ENCODE data around the gene UBTD2.
"Not testable (repeated sequence)": the region's sequence is repeated elsewhere in the genome, so short reads cannot be mapped to it uniquely, and the experiment has no call there.

The UBTD2 gene

GRCh38 chr5:172209714-172210113 lies 73.8 kb downstream of the UBTD2 start:
- in situ Hi-C loops (cut with HindIII; ENCODE audit: low pct_ligation_motif_present, low sequenced_read_pairs), result no loop called here
- Histone ChIP-seq H3K27me3 (replicated peaks) (no peaks in the 10 kb centered on the region), H3K27ac (no peak overlapping the region), H3K36me3 (replicated peaks) (peaks cover 3% of the 10 kb centered on the region), H3K4me3 (ENCODE audit: low read depth, low read length) (no peak overlapping the region)
- no peak for DNase-seq
- TF ChIP-seq, protein P1, sequence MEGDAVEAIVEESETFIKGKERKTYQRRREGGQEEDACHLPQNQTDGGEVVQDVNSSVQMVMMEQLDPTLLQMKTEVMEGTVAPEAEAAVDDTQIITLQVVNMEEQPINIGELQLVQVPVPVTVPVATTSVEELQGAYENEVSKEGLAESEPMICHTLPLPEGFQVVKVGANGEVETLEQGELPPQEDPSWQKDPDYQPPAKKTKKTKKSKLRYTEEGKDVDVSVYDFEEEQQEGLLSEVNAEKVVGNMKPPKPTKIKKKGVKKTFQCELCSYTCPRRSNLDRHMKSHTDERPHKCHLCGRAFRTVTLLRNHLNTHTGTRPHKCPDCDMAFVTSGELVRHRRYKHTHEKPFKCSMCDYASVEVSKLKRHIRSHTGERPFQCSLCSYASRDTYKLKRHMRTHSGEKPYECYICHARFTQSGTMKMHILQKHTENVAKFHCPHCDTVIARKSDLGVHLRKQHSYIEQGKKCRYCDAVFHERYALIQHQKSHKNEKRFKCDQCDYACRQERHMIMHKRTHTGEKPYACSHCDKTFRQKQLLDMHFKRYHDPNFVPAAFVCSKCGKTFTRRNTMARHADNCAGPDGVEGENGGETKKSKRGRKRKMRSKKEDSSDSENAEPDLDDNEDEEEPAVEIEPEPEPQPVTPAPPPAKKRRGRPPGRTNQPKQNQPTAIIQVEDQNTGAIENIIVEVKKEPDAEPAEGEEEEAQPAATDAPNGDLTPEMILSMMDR (IDR thresholded peaks at IDR 0.05; ENCODE audit: low read depth, low read length, missing control alignments), result no peak

DNA sequence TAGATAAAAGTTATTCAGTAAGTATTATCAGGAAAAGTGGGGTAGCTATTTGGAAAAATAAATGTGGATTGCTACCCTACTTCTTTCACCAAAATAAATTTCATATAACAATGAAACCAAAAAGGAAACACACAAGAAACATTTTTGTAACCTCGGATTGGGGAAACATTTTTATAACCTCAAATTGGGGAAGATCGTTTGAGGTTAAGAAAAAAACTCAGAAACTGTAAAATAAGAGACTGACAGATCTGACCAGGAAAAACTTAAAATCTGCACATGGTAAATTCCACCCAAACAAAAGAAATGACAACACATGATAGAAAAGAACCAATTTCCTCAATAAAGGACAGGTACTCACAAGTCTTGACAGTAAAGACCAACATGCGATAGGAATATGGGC lies 76.1 kb downstream of the UBTD2 start:
- H3K27me3 ChIP-seq (replicated peaks), result no peaks in the 10 kb centered on the region
- no peak for DNase-seq
- no peak overlapping the region for H3K4me3 ChIP-seq (ENCODE audit: low read depth, low read length)
- H3K36me3 ChIP-seq (replicated peaks), result peaks cover 3% of the 10 kb centered on the region
- no peak overlapping the region for H3K27ac ChIP-seq
- TF ChIP-seq, protein P1 (IDR thresholded peaks at IDR 0.05; ENCODE audit: low read depth, low read length, missing control alignments), result no peak
- in situ Hi-C loops (cut with HindIII; ENCODE audit: low pct_ligation_motif_present, low sequenced_read_pairs), result no loop called here

DNA sequence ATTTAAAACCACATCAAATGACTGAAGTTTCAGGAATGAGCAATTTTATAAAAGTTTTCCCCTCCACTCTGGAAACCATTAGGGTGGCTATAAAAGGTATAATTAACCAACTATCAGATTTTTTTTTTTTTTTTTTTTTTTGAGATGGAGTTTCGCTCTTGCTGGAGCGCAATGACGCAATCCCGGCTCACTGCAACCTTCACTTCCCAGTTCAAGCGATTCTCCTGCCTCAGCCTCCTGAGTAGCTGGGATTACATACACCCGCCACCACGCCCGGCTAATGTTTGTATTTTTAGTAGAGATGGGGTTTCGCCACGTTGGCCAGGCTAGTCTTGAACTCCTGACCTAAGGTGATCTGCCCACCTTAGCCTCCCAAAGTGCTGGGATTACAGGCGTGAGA lies 77.6 kb downstream of the UBTD2 start:
- DNase-seq; in situ Hi-C loops (cut with HindIII; ENCODE audit: low pct_ligation_motif_present, low sequenced_read_pairs); H3K27ac ChIP-seq; H3K27me3 ChIP-seq (replicated peaks); H3K36me3 ChIP-seq (replicated peaks); H3K4me3 ChIP-seq (ENCODE audit: low read depth, low read length): not testable (repeated sequence)

DNA sequence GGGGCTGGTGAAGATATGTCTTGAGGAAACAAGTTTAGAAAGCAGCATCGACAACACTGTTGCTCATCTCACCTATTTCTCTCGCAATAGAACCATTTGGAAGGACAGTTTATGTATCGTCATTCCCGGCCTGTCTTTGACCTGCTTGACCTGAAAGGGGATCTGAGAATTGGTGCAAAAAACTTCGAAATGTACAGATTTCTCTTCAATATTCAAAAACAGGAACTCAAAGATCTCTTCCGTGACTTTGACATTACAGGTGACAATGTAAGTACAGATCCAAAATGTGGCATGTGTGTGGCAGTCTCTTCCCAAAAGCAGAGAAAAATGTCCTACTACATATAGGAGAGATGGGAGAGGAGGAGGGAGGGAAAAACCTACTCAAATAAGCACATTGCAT lies 83.1 kb downstream of the UBTD2 start:
- in situ Hi-C loops (cut with HindIII; ENCODE audit: low pct_ligation_motif_present, low sequenced_read_pairs), result no loop called here
- no peaks in the 10 kb centered on the region for H3K27me3 ChIP-seq (replicated peaks)
- no peak overlapping the region for H3K4me3 ChIP-seq (ENCODE audit: low read depth, low read length)
- DNase-seq, result no peak
- no peak overlapping the region for H3K27ac ChIP-seq
- TF ChIP-seq, protein P1 (IDR thresholded peaks at IDR 0.05; ENCODE audit: low read depth, low read length, missing control alignments), result no peak
- H3K36me3 ChIP-seq (replicated peaks), result no peaks in the 10 kb centered on the region

DNA sequence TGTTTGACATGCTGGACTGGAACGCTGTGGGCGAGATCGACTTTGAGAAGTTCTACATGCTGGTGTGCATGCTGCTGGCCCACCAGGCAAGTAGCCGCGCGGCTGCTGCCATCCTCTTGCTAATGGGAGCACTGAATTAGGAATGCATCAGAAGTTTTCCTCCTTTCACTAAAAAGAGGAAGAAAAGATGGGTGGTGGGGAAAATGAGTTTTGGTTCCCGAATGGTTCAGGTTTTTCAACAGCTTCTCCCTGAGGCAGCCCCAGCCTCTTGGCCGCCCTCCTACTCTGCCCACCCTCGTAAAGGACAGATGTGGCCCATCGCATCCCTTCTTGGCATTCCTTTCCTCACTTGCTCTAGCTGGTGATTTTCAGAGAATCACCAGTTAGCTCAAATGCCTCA lies 84.1 kb downstream of the UBTD2 start:
- in situ Hi-C loops (cut with HindIII; ENCODE audit: low pct_ligation_motif_present, low sequenced_read_pairs), result no loop called here
- H3K36me3 ChIP-seq (replicated peaks), result no peaks in the 10 kb centered on the region
- no peak overlapping the region for H3K27ac ChIP-seq
- no peak overlapping the region for H3K4me3 ChIP-seq (ENCODE audit: low read depth, low read length)
- TF ChIP-seq, protein P1 (IDR thresholded peaks at IDR 0.05; ENCODE audit: low read depth, low read length, missing control alignments), result no peak
- no peaks in the 10 kb centered on the region for H3K27me3 ChIP-seq (replicated peaks)
- DNase-seq, result no peak

DNA sequence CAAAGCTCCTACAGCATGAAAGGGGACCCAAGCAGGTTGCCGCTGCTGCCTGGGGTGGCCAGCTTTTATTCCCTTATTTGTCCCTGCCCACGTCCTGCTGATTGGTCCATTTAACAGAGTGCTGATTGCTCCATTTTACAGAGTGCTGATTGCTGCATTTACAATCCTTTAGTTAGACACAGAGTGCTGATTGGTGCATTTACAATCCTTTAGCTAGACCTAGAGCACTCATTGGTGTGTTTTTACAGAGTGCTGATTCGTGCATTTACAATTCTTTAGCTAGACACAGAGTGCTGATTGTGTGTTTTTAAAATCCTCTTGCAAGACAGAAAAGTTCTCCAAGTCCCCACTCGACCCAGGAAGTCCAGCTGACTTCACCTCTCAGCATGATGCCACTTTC lies 85.8 kb downstream of the UBTD2 start:
- in situ Hi-C loops (cut with HindIII; ENCODE audit: low pct_ligation_motif_present, low sequenced_read_pairs); H3K36me3 ChIP-seq (replicated peaks); H3K27me3 ChIP-seq (replicated peaks); H3K4me3 ChIP-seq (ENCODE audit: low read depth, low read length); DNase-seq; H3K27ac ChIP-seq: not testable (repeated sequence)

GRCh38 chr5:172194985-172195774 lies 88.4 kb downstream of the UBTD2 start:
- no peak overlapping the region for H3K27ac ChIP-seq
- in situ Hi-C loops (cut with HindIII; ENCODE audit: low pct_ligation_motif_present, low sequenced_read_pairs), result no loop called here
- H3K4me3 ChIP-seq (ENCODE audit: low read depth, low read length), result no peak overlapping the region
- TF ChIP-seq, protein P1 (IDR thresholded peaks at IDR 0.05; ENCODE audit: low read depth, low read length, missing control alignments), result no peak
- H3K27me3 ChIP-seq (replicated peaks), result no peaks in the 10 kb centered on the region
- no peaks in the 10 kb centered on the region for H3K36me3 ChIP-seq (replicated peaks)
- no peak for DNase-seq
